ENCODE data around the gene CFAP65.

Gene CFAP65

GRCh38 chr2:219000569-219000960 lies 40.8 kb downstream of the CFAP65 start:
- no peak overlapping the region for H3K4me3 ChIP-seq (ENCODE audit: low read depth, low read length)
- in situ Hi-C loops (cut with HindIII; ENCODE audit: low sequenced_read_pairs) = no loop called here
- DNase-seq (ENCODE audit: low read depth, low spot score) = no peak
- TF ChIP-seq CTCF (IDR thresholded peaks at IDR 0.05; ENCODE audit: low read depth, low read length) = no peak

- in situ Hi-C loops (cut with HindIII; ENCODE audit: low sequenced_read_pairs) = no loop called here
- no peak for TF ChIP-seq CTCF (IDR thresholded peaks at IDR 0.05; ENCODE audit: low read depth, low read length)
- H3K4me3 ChIP-seq (ENCODE audit: low read depth, low read length) = no peak overlapping the region
- no peak for DNase-seq (ENCODE audit: low read depth, low spot score)
These were observed 41.3 kb downstream of the CFAP65 start for GRCh38 chr2:218999881-219000568.

- in situ Hi-C loops (cut with HindIII; ENCODE audit: low sequenced_read_pairs) = no loop called here
- no peak for DNase-seq (ENCODE audit: low read depth, low spot score)
- H3K4me3 ChIP-seq (ENCODE audit: low read depth, low read length) = no peak overlapping the region
- TF ChIP-seq CTCF (IDR thresholded peaks at IDR 0.05; ENCODE audit: low read depth, low read length) = no peak
These were observed 42.1 kb downstream of the CFAP65 start for GRCh38 chr2:218999021-218999880.

- H3K4me3 ChIP-seq (ENCODE audit: low read depth, low read length) = no peak overlapping the region
- no peak for DNase-seq (ENCODE audit: low read depth, low spot score)
- in situ Hi-C loops (cut with HindIII; ENCODE audit: low sequenced_read_pairs) = no loop called here
- TF ChIP-seq CTCF (IDR thresholded peaks at IDR 0.05; ENCODE audit: low read depth, low read length) = no peak
These were observed 42.8 kb downstream of the CFAP65 start for GRCh38 chr2:218998414-218999002.

- H3K4me3 ChIP-seq (ENCODE audit: low read depth, low read length) = no peak overlapping the region
- no peak for DNase-seq (ENCODE audit: low read depth, low spot score)
- TF ChIP-seq CTCF (IDR thresholded peaks at IDR 0.05; ENCODE audit: low read depth, low read length) = no peak
- in situ Hi-C loops (cut with HindIII; ENCODE audit: low sequenced_read_pairs) = no loop called here
These were observed 43.6 kb downstream of the CFAP65 start for GRCh38 chr2:218997731-218998130.

GRCh38 chr2:218996937-218997336 lies 44.4 kb downstream of the CFAP65 start:
- no peak overlapping the region for H3K4me3 ChIP-seq (ENCODE audit: low read depth, low read length)
- TF ChIP-seq CTCF (IDR thresholded peaks at IDR 0.05; ENCODE audit: low read depth, low read length) = no peak
- in situ Hi-C loops (cut with HindIII; ENCODE audit: low sequenced_read_pairs) = no loop called here
- no peak for DNase-seq (ENCODE audit: low read depth, low spot score)

Data from astrocyte of the spinal cord (primary cell).